Measurements from ENCODE around the gene MBP.

DNA sequence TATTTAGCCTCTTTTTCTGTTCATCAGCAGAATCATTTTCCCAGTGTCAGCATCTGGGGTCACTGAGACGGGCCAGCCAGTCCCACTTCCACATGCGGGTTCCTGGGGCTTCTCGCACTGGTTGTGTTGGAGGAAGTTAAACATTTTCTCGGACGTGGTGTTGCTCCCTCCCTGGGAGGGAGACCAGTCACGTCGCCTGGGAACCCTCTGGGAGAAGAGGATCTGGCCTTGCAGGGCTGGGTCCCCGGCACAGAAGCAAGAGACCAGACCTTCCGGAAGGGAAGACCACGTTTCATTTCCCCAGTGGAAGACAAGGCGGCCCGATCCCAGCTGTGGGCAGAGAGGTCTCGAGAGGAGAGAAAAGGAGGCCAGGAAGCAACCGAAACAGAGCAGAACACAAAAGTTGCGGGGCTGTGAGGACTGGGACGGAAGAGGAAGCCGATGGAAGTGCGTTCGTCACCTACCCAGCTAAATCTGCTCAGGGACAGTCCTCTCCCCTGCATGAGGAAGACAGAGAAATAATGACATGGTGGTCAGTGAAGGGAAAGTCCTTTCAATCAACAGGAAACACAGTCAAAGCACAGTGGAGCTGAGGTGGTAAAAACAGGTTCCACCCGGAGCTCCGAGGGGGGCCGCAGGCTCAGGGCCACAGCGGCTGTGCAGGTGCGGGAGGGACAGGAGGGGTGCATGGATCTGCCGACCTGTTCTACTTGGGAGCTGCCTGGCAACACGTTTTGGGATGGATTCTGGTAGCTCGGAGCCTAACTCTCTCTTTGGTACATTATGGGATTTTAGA is 144.4 kb downstream of the MBP start:
- TF ChIP-seq, protein P1, sequence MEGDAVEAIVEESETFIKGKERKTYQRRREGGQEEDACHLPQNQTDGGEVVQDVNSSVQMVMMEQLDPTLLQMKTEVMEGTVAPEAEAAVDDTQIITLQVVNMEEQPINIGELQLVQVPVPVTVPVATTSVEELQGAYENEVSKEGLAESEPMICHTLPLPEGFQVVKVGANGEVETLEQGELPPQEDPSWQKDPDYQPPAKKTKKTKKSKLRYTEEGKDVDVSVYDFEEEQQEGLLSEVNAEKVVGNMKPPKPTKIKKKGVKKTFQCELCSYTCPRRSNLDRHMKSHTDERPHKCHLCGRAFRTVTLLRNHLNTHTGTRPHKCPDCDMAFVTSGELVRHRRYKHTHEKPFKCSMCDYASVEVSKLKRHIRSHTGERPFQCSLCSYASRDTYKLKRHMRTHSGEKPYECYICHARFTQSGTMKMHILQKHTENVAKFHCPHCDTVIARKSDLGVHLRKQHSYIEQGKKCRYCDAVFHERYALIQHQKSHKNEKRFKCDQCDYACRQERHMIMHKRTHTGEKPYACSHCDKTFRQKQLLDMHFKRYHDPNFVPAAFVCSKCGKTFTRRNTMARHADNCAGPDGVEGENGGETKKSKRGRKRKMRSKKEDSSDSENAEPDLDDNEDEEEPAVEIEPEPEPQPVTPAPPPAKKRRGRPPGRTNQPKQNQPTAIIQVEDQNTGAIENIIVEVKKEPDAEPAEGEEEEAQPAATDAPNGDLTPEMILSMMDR (IDR thresholded peaks at IDR 0.05 in 4 of 5, conservative IDR thresholded peaks at IDR 0.05 in 1 of 5): no peak
- no peak for TF ChIP-seq POLR2A (IDR thresholded peaks at IDR 0.05)

All from gastrocnemius medialis (tissue), 4 donors.